Measurements from ENCODE around the gene RAP1GAP2.

The RAP1GAP2 gene

GRCh38 chr17:3032258-3033247 is 236.3 kb downstream of the RAP1GAP2 start:
- Histone ChIP-seq H3K4me2 (ENCODE audit: low read length) (no peak overlapping the region), H3K27ac (ENCODE audit: low read depth, low read length) (no peak overlapping the region), H3K4me3 (ENCODE audit: low read length) (no peak overlapping the region), H3F3A (ENCODE audit: control insufficient read depth, insufficient read depth) (no peaks in the 10 kb centered on the region), H3K79me2 (ENCODE audit: control insufficient read depth, low read length) (no peaks in the 10 kb centered on the region), H3K9me3 (ENCODE audit: control insufficient read depth, insufficient read depth, low read length) (no peaks in the 10 kb centered on the region), H3K4me1 (ENCODE audit: control insufficient read depth, low read length) (no peaks in the 10 kb centered on the region), H3K27me3 (ENCODE audit: control insufficient read depth, low read length) (no peaks in the 10 kb centered on the region), H3K36me3 (ENCODE audit: control insufficient read depth, low read length) (peaks cover 6% of the 10 kb centered on the region), H4K20me1 (ENCODE audit: control insufficient read depth, insufficient read depth, low read depth, low read length) (no peaks in the 10 kb centered on the region), H3K9me2 (replicated peaks; ENCODE audit: control insufficient read depth, low read length) (no peaks in the 10 kb centered on the region)
- TF ChIP-seq CTCF (IDR thresholded peaks at IDR 0.05; ENCODE audit: low read depth, low read length, poor library complexity, severe bottlenecking) (no peak), EZH2phosphoT487 (IDR thresholded peaks at IDR 0.05; ENCODE audit: borderline replicate concordance, low read length) (no peak)

- Histone ChIP-seq H3K4me2 (ENCODE audit: low read length) (no peak overlapping the region), H3K27ac (ENCODE audit: low read depth, low read length) (no peak overlapping the region), H4K20me1 (ENCODE audit: control insufficient read depth, insufficient read depth, low read depth, low read length) (no peaks in the 10 kb centered on the region), H3K4me3 (ENCODE audit: low read length) (no peak overlapping the region), H3K4me1 (ENCODE audit: control insufficient read depth, low read length) (no peaks in the 10 kb centered on the region), H3K27me3 (ENCODE audit: control insufficient read depth, low read length) (no peaks in the 10 kb centered on the region), H3K9me2 (replicated peaks; ENCODE audit: control insufficient read depth, low read length) (no peaks in the 10 kb centered on the region), H3K9me3 (ENCODE audit: control insufficient read depth, insufficient read depth, low read length) (no peaks in the 10 kb centered on the region), H3F3A (ENCODE audit: control insufficient read depth, insufficient read depth) (no peaks in the 10 kb centered on the region), H3K79me2 (ENCODE audit: control insufficient read depth, low read length) (no peaks in the 10 kb centered on the region), H3K36me3 (ENCODE audit: control insufficient read depth, low read length) (peaks cover 6% of the 10 kb centered on the region)
- TF ChIP-seq CTCF (IDR thresholded peaks at IDR 0.05; ENCODE audit: low read depth, low read length, poor library complexity, severe bottlenecking) (no peak), EZH2phosphoT487 (IDR thresholded peaks at IDR 0.05; ENCODE audit: borderline replicate concordance, low read length) (no peak)
Observed at GRCh38 chr17:3033248-3033640, 237.0 kb downstream of the RAP1GAP2 start.

- Histone ChIP-seq H3K4me3 (ENCODE audit: low read length) (no peak overlapping the region), H3K27ac (ENCODE audit: low read depth, low read length) (no peak overlapping the region), H3K27me3 (ENCODE audit: control insufficient read depth, low read length) (no peaks in the 10 kb centered on the region), H3K9me2 (replicated peaks; ENCODE audit: control insufficient read depth, low read length) (no peaks in the 10 kb centered on the region), H3K36me3 (ENCODE audit: control insufficient read depth, low read length) (peaks cover 6% of the 10 kb centered on the region), H3K79me2 (ENCODE audit: control insufficient read depth, low read length) (no peaks in the 10 kb centered on the region), H3K4me2 (ENCODE audit: low read length) (no peak overlapping the region), H3K9me3 (ENCODE audit: control insufficient read depth, insufficient read depth, low read length) (no peaks in the 10 kb centered on the region), H4K20me1 (ENCODE audit: control insufficient read depth, insufficient read depth, low read depth, low read length) (no peaks in the 10 kb centered on the region), H3K4me1 (ENCODE audit: control insufficient read depth, low read length) (peaks cover 1% of the 10 kb centered on the region), H3F3A (ENCODE audit: control insufficient read depth, insufficient read depth) (no peaks in the 10 kb centered on the region)
- TF ChIP-seq EZH2phosphoT487 (IDR thresholded peaks at IDR 0.05; ENCODE audit: borderline replicate concordance, low read length) (no peak), CTCF (IDR thresholded peaks at IDR 0.05; ENCODE audit: low read depth, low read length, poor library complexity, severe bottlenecking) (no peak)
Observed at GRCh38 chr17:3033741-3034577, 237.7 kb downstream of the RAP1GAP2 start.

Measured in DOHH2 (cell line).